Caco-2 (cell line): ENCODE data around the gene DENND1A. TPM values are rescaled to one million over a fixed set of nuclear protein-coding genes. Genes with fewer than 3 reads are reported as not detected.

Experiments used
- BruUV-seq: library from RNA; stranded (reverse); fragments of 400-500 nt; replicated peaks from 2 replicates; lab custom pipeline; 2021; lab: Mats Ljungman, UMichigan
- CTCF ChIA-PET: fragments of 300-600 bp; sonication (Branson Sonifier 250); formaldehyde crosslinking; loops from one replicate; lab custom pipeline; 2022; ENCODE audit warnings: antibody characterized with exemption; lab: Charles Lee
- POLR2A ChIA-PET: fragments of 300-600 bp; sonication (Branson Sonifier 250); formaldehyde crosslinking; loops from one replicate; lab custom pipeline; 2022; ENCODE audit warnings: antibody characterized with exemption; lab: Charles Lee
- DNase-seq, 2 experiments: peaks; one replicate each; pipeline versions ENCODE4 v3.0.0 to v3.0.0-alpha.2; 2020 to 2022
- H3K27me3 ChIP-seq: replicated peaks from 2 replicates; pipeline ENCODE4 v1.6.0; 2011; ENCODE audit warnings: low read length; ENCODE audit not compliant: control insufficient read depth, insufficient read depth
- H3K36me3 ChIP-seq: 2 replicates; pipeline ENCODE4 v1.5.1; 2011; ENCODE audit warnings: low read length; ENCODE audit not compliant: control insufficient read depth, insufficient read depth
- H3K4me1 ChIP-seq: fragments of 250-450 bp; sonication (Bioruptor Pico); 2 replicates; pipeline ENCODE4 v1.5.1; 2020; ENCODE audit warnings: mild to moderate bottlenecking
- H3K4me3 ChIP-seq: 2 replicates; pipeline ENCODE4 v1.5.1; 2011; ENCODE audit warnings: low read depth, mild to moderate bottlenecking, control low read depth, low read length
- H3K9me3 ChIP-seq: fragments of 250-450 bp; sonication (Bioruptor Pico); 2 replicates; pipeline ENCODE4 v1.5.1; 2020; ENCODE audit warnings: mild to moderate bottlenecking, moderate library complexity
- H3K27ac Mint-ChIP-seq: one replicate; pipeline ENCODE4 v1.8.0; 2022; ENCODE audit warnings: mixed read lengths; ENCODE audit not compliant: unreplicated experiment
- H3K27me3 Mint-ChIP-seq: one replicate; pipeline ENCODE4 v1.8.0; 2022; ENCODE audit warnings: mixed read lengths; ENCODE audit not compliant: insufficient read depth, unreplicated experiment
- H3K36me3 Mint-ChIP-seq: one replicate; pipeline ENCODE4 v1.8.0; 2022; ENCODE audit warnings: mild to moderate bottlenecking, mixed read lengths; ENCODE audit not compliant: insufficient read depth, unreplicated experiment
- H3K4me1 Mint-ChIP-seq: one replicate; pipeline ENCODE4 v1.8.0; 2022; ENCODE audit warnings: low read depth, mixed read lengths; ENCODE audit not compliant: unreplicated experiment
- H3K4me3 Mint-ChIP-seq: one replicate; pipeline ENCODE4 v1.8.0; 2022; ENCODE audit warnings: mild to moderate bottlenecking, moderate library complexity, mixed read lengths; ENCODE audit not compliant: unreplicated experiment
- H3K9me3 Mint-ChIP-seq: one replicate; pipeline ENCODE4 v1.8.0; 2022; ENCODE audit warnings: mixed read lengths; ENCODE audit not compliant: unreplicated experiment
- intact Hi-C: fragments of 100-400 bp; cut with micrococcal nuclease; formaldehyde crosslinking; loops from one replicate; pipeline ENCODE4 v1.10.0; 2022; ENCODE audit not compliant: unreplicated experiment
- total RNA-seq: library from RNA; stranded (reverse); gene quantifications from 2 replicates; pipeline ENCODE4 v1.2.3, GENCODE V29; 2022
- TF ChIP-seq, protein P1 (sequence below), 2 experiments: fragments of 200-600 bp in 1 of 2; IDR thresholded peaks; 1 replicate in 1 of 2; 2 replicates in 1 of 2; pipeline versions ENCODE4 v1.5.1 to v1.8.0; 2011 to 2022; ENCODE audit warnings: antibody characterized with exemption in 1 of 2, control low read depth in 1 of 2, inconsistent platforms in 1 of 2, low read depth in 1 of 2, low read length in 1 of 2, mild to moderate bottlenecking in 1 of 2, moderate library complexity in 1 of 2; ENCODE audit not compliant: insufficient read depth in 1 of 2, severe bottlenecking in 1 of 2, unreplicated experiment in 1 of 2

DENND1A gene
- total RNA-seq, 1 experiment from 2014 or later = 41.6 TPM

DNA sequence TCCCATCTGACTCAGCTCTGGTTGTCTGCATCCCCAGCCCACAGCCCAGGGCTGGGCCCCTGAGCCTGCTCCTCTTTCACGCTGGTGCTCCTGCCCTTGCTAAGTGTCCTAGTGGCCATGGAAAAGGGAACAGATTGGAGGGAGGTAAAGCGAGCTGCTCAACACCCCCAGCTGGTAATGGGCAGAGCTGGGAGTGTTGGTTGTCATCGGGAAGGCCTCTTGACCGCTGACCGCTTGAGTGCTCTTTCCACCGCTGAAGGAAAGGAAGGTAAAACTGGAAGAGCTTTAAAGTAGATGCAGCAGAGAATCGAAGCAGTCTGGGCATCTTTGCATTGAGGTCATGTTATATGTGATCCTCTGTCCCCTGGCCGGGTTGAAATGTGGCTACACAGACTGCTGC lies 513.8 kb downstream of the DENND1A start:
- DNase-seq = no peak
- TF ChIP-seq, protein P1, sequence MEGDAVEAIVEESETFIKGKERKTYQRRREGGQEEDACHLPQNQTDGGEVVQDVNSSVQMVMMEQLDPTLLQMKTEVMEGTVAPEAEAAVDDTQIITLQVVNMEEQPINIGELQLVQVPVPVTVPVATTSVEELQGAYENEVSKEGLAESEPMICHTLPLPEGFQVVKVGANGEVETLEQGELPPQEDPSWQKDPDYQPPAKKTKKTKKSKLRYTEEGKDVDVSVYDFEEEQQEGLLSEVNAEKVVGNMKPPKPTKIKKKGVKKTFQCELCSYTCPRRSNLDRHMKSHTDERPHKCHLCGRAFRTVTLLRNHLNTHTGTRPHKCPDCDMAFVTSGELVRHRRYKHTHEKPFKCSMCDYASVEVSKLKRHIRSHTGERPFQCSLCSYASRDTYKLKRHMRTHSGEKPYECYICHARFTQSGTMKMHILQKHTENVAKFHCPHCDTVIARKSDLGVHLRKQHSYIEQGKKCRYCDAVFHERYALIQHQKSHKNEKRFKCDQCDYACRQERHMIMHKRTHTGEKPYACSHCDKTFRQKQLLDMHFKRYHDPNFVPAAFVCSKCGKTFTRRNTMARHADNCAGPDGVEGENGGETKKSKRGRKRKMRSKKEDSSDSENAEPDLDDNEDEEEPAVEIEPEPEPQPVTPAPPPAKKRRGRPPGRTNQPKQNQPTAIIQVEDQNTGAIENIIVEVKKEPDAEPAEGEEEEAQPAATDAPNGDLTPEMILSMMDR (IDR thresholded peaks at IDR 0.05; ENCODE audit: insufficient read depth in 1 of 2, low read depth in 1 of 2, low read length in 1 of 2, severe bottlenecking in 1 of 2, unreplicated experiment in 1 of 2) = no peak
- Histone ChIP-seq H3K9me3 (no peaks in the 10 kb centered on the region), H3K4me3 (no peak overlapping the region), H3K4me1 (no peaks in the 10 kb centered on the region), H3K36me3 (no peaks in the 10 kb centered on the region; the same call in 1 of the 2 replicates), H3K27me3 (no peaks in the 10 kb centered on the region)
- no peaks in the 10 kb centered on the region for H3K27me3 Mint-ChIP-seq
- POLR2A ChIA-PET = no interaction called here
- H3K4me1 Mint-ChIP-seq = no peaks in the 10 kb centered on the region
- no peak overlapping the region for H3K27ac Mint-ChIP-seq
- intact Hi-C loops = no loop called here
- peaks cover 17% of the 10 kb centered on the region for H3K36me3 Mint-ChIP-seq
- CTCF ChIA-PET = no interaction called here
- no peaks in the 10 kb centered on the region for H3K9me3 Mint-ChIP-seq
- H3K4me3 Mint-ChIP-seq = no peak overlapping the region
- BruUV-seq = no TSS peak

DNA sequence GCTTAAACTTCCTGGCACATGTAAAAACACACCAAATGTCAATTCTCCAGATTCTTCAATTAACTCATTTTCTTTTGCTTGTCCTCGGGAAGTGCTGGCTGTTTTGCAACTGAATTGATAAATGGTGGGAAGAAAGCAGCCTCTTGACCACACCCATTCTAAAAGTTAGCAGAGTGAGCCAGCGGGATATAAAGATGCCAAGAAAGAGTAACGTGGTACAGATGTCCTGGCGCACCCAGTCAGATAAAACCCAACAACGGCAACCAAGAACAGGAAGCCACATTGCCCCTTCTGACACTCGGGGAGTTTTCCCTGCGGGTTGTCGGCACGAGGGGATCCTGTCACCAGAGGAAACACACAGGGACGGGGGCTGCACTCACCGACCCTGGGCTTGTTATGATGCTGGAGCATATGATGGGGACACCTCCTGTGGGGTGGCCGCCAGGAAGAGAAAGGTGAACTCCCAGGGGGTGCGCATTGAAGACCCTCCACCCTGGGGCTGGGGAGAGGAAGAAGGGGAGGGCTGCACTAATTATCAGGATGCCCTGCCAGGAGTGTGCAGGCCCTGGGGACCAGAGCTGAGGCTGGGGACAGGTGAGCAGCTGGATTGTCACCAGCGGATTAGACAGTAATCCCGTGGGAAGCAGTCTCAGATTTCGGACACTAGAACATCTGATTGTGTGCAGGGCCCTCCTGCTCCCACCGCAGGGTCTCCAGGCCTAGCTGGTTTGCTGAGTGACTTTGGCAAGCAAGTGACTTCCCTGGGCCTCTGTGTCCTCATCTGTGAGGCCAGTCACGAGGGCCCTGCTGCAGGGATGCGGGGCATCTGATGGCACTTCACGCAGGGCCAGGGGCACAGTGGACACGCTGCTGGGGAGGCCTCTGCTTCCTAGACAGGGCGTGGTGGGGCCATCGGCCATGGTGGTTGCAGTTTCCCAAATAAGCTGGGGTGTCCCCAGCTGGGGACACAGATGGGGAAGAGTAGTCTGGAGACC lies 514.7 kb downstream of the DENND1A start:
- ChIA-PET CTCF (no interaction called here), POLR2A (no interaction called here)
- no peaks in the 10 kb centered on the region for H3K27me3 Mint-ChIP-seq
- intact Hi-C loops = no loop called here
- H3K36me3 Mint-ChIP-seq = peaks cover 17% of the 10 kb centered on the region
- BruUV-seq = no TSS peak
- no peaks in the 10 kb centered on the region for H3K36me3 ChIP-seq
- DNase-seq = no peak
- H3K27me3 ChIP-seq = no peaks in the 10 kb centered on the region
- H3K9me3 ChIP-seq = no peaks in the 10 kb centered on the region
- no peaks in the 10 kb centered on the region for H3K4me1 Mint-ChIP-seq
- no peak overlapping the region for H3K4me3 Mint-ChIP-seq
- no peaks in the 10 kb centered on the region for H3K9me3 Mint-ChIP-seq
- H3K4me1 ChIP-seq = no peaks in the 10 kb centered on the region
- H3K27ac Mint-ChIP-seq = no peak overlapping the region
- no peak overlapping the region for H3K4me3 ChIP-seq
- TF ChIP-seq, protein P1 (IDR thresholded peaks at IDR 0.05; ENCODE audit: insufficient read depth in 1 of 2, low read depth in 1 of 2, low read length in 1 of 2, severe bottlenecking in 1 of 2, unreplicated experiment in 1 of 2) = no peak

DNA sequence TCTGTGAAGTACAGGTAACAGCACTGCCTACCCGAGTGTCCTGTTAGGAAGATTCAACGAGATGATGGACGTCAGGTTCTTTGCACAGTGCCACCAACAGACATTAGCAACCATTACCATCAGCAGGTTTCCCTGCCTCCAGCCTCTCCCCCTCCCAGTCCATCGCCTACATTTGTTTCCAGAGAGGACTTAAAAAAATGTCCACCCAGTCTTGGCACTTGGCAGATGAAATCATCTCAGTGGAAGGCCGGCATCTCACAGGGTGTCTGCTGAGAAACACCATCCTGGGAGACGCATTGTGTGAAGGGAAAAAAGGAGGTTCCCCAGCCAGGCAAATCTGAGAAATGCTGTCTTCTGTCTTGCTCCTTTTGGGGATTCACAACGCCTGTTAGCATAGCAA lies 515.7 kb downstream of the DENND1A start:
- no peak overlapping the region for H3K27ac Mint-ChIP-seq
- BruUV-seq = no TSS peak
- H3K27me3 Mint-ChIP-seq = no peaks in the 10 kb centered on the region
- DNase-seq = no peak
- peaks cover 9% of the 10 kb centered on the region for H3K36me3 Mint-ChIP-seq
- Histone ChIP-seq H3K4me1 (no peaks in the 10 kb centered on the region), H3K9me3 (no peaks in the 10 kb centered on the region), H3K27me3 (no peaks in the 10 kb centered on the region), H3K4me3 (no peak overlapping the region), H3K36me3 (no peaks in the 10 kb centered on the region)
- H3K4me1 Mint-ChIP-seq = no peaks in the 10 kb centered on the region
- no peak overlapping the region for H3K4me3 Mint-ChIP-seq
- ChIA-PET POLR2A (no interaction called here), CTCF (no interaction called here)
- intact Hi-C loops = no loop called here
- no peaks in the 10 kb centered on the region for H3K9me3 Mint-ChIP-seq
- TF ChIP-seq, protein P1 (IDR thresholded peaks at IDR 0.05; ENCODE audit: insufficient read depth in 1 of 2, low read depth in 1 of 2, low read length in 1 of 2, severe bottlenecking in 1 of 2, unreplicated experiment in 1 of 2) = no peak
